Activated gamma-delta T cell treated with anti-CD3 and anti-CD28 coated beads, Interleukin-2, amount 50 U/mL, for 16 hours (primary cell): Measurements from ENCODE around the gene MAPKAPK2.
A peak's percentile ranks its signal among the peaks of the same experiment; 100 is the strongest.
"Not testable (repeated sequence)": the region's sequence is repeated elsewhere in the genome, so short reads cannot be mapped to it uniquely, and the experiment has no call there.

Experiments
- DNase-seq: peaks from one replicate; pipeline ENCODE4 v3.0.0-alpha.2; 2020; ENCODE audit warnings: low read depth

Gene MAPKAPK2

GRCh38 chr1:206742719-206743383 is 58.1 kb downstream of the MAPKAPK2 start:
- DNase-seq, result no peak

DNA sequence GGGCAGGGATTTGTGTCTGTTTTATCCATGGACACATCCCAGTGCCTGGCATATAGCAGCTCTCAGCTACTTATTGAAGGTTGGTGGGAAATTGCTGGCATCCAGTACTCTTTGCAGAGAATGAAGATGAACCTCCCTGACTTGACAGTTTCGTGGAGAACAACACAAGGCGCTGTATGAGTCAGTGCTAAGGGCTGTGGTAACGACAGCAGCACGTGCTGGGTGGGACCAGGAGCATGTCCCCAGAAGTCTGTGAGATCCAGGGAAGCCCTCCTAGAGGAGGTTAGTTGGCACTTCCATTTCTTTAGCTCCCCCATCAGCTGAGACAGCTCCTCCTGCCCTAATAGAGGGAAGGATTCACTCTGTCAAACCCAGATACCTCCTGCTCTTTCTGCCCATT is 60.0 kb downstream of the MAPKAPK2 start:
- no peak for DNase-seq

DNA sequence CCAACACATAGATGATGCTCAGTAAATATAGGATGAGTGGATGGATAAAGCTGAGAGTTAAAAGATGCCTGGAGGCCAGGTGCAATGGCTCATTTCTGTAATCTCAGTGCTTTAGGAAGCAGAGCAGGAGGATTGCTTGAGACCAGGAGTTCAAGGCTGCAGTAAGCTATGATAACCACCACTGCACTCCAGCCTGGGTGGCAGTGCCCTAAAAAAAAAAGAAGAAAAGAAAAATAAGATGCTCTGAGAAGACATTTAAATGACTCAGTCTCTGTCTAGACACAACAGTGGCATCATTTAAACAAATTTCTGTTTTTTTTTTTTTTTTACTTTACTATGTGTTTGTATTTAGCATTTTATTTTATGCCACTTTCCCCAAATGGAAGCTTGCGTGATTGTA is 60.6 kb downstream of the MAPKAPK2 start:
- no peak for DNase-seq

DNA sequence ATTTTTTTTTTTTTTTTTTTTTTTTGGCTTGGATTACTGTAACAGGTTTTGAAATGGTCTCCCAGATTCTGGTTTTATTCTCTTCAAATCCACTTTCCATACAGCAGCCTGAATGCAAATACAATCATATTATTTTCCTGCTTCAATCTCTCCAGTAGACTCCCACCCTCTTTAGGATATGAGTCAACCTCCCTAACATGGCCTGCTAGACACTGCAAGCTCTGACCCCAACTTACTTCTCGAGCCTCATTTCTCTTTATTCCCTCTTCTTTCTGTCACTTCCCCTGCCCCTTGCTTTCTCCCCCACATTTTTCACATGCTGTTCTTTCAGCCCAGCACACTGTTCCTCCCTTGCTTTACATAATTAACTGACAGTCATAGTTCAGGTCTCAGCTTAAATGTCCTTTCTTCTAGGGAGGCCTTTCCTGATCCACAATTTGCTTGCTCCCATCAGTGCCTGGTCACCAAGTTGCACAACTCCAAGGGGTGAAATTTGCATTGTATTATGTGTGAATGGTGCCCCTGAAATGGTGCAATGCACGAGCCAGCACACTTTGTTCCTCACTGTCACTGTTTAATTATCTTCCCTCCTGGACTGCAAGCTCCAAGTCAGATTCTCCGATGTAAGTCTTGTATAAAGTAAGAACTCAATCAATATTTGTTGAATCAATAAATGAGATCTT is 63.8 kb downstream of the MAPKAPK2 start:
- no peak for DNase-seq

- no peak for DNase-seq
These were observed 67.2 kb downstream of the MAPKAPK2 start for GRCh38 chr1:206751891-206752290.

DNA sequence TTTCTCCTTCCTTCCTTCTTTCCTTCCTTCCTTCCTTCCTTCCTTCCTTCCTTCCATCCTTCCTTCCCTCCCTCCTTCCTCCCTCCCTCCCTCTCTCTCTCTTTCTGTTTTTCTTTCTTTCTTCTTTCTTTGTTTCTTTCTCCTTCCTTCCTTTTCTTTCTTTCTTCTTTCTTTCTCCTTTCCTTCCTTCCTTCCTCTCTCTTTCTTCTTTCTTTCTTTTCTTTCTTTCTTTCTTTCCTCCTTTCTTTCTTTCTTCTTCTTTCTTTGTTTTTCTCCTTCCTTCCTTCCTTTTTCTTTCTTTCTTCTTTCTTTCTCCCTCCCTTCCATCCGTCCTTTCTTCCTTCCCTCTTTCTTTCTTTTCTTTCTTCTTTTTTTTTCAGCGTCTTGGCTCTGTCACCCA is 67.8 kb downstream of the MAPKAPK2 start:
- no peak for DNase-seq

DNA sequence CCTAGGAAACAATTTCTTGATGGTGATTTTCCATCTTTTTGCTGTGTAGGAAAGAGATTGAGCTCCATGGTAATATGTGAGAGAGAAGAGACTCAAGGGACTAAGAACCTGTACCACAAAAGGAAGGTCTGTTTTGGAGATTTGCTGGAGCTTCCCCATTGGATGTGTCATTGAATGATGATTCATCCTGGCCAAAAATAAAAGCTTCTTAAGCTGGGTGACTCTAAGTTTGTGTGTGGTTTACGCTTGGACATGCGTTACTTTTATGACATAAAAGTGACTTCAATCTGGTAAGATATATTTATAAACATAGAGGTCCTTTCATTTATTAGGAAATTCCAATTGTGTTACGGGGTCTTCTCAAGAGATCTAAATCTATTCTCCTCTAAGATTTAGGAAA is 68.4 kb downstream of the MAPKAPK2 start:
- DNase-seq, result no peak

DNA sequence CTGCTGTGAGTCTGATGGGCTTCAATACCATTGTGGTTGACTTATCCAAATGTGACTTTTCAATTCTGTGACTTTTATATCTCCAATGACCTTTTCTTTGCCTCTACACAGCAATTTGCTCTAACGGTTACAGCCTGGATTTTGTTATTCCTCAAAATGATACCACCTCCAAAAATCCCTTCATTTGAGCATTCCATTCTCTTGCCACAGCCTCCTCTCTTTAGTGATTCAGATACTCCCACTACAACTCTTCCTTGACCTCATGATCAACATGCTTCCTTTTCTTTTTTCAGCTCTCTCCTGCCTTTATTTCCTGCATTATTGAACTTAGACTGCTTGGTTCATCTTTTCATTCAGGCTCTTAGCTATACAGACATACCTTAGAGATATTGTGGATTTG is 69.3 kb downstream of the MAPKAPK2 start:
- DNase-seq, result no peak

DNA sequence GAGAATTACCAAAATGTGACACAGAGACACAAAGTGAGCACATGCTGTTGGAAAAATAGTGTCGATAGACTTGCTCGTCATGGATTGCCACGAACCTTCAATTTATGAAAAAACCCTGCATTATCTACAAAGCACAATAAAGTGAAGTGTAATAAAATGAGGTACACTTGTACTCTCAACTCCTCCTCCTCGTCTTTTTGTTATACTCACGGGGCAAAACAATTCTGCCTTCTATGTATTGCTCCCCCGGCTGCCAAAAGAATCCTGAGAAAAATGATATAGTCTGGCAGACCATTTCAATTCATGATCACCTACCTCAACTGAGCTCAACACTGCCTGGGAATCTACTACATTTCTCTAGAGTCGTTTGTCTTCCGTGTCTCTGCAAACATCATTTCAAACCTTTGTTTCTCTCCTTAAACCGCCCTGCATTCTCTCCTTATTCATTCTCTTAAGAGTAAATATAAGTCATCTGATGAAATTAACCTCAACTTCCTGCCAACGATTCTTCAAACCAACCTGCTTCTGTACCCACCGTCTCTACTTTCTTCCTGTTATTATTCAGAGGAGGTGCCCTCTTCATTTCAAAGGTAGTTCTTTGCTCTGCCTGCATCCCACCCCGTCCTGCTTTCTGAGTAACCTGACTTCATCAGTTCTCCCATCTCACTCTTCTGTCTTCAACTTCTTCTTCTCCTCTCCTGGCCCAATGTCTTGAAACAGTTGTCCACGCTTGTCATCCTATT is 73.0 kb downstream of the MAPKAPK2 start:
- DNase-seq, result no peak

DNA sequence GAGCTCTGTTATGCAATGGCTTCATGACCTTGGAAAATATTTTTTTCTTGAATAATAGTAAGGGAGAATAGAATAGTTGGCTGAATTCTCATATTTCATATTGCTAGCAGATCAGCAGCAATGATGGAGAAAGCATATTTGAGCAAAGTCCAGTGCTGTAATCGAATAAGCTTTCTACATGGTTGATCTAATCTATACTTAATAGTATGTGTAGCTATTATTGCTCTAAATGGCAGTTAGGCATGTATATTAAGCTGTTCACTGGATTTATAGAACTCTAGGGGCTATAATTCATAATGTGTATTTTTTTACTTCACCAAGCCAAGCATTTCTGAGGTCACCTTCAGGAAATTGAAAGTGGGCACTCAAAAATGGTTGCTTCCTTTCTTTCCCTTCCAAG is 75.9 kb downstream of the MAPKAPK2 start:
- no peak for DNase-seq

GRCh38 chr1:206761159-206761768 is 76.6 kb downstream of the MAPKAPK2 start:
- DNase-seq, result no peak

- not testable (repeated sequence) for DNase-seq
These were observed 78.1 kb downstream of the MAPKAPK2 start for GRCh38 chr1:206762741-206763364.

DNA sequence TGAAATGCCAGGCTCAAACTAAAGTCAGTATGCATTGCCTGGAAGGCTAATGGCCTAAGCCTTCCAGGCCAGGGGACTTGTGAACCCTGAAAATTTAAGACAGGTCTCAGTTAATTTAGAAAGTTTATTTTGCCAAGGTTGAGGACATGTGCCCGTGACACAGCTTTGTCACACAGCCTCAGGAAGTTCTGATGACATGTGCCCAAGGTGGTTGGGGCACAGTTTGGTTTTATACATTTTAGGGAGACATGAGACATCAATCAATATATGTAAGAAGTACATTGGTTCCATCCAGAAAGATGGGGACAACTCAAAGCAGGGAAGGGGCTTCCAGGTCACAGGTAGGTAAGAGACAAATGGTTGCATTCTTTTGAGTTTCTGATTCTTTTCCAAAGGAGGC is 81.1 kb downstream of the MAPKAPK2 start:
- not testable (repeated sequence) for DNase-seq

DNA sequence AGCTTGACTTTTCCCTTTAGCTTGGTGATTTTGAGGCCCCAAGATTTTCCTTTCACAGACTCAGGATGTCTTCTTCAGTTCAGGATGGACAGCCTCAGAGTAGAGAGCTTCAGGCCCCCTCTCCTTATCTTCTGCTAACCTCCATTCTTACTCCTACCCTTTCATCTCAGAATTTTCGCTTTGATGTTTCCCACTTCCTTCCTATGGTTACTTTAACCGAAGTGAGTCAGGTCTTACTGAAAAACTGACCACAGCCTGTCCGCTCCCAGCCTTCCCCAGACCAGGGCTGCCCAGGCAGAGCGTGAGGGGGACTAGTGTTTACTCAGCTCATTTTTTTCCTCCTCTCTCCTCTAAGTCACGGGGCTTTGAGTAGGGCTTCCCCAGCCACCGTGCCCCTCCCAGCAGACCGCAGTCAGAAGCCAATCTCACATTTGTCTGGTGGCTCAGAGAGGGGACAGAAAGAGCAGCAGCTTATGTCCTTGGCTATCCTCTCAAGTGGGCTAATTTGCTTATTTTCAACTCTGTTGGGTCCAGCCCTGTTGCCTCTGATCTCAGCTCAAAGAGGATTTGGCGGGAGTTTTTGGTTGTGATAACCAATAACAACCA is 81.6 kb downstream of the MAPKAPK2 start:
- DNase-seq, result peak; percentile 51

DNA sequence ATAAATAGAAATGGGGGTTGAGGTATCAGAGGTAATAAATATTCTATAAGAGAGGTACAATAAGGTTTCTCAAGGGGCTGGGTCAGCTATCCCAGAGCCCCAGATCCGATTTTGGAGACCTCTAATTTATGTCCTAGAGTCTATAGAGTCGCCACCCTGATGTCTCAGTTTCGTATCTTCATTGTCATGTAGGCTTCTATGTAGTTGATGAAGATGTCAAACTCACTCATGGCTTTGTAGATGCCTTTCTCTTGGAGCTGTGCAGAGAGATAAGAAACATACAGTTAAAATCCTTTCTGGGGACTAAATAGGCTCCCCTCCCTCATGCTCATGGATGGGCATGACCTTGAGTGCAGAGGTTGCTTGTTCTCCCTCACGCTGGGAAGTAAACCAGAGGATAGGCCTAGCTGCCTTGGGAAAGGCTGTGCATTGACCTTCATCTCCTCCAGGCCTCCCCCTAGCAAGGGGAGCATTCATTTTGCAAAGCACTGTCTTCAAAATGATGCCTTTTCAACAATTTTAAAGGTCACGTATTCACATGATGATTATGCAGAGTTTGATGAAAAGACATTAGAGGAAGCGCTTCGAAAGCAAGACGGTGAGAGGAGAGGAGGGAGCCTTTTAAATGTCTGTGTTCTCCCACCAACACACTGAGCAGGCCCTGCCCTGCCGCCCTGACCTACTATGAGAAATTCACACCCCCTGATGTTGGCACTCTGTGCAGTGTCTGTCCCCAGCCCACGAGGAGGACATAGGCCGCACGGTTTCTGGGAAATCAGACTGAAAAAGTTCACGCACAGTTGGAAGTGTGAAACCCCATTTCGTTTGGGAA is 84.0 kb downstream of the MAPKAPK2 start:
- DNase-seq, result no peak

DNA sequence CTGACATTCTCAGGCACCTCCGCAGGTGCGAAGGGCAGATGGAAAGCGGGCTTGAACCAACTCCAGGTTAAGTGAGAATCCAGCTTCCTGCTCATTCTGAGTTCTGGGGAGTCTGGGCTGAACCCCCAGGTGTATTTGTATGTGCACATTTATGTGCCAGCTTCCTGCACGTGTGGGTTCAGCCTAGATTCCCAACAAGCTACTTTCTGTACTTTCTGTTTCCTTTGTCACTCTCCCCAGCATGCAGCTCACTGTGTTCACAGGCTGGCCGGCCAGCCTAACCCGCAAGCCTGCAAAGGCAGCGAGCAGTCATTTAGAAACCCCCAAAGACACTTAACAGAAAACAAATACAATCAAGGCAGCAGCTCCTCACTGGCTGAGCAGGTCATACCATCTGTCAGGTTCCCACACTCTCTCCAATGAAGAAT is 84.6 kb downstream of the MAPKAPK2 start:
- DNase-seq, result no peak

- no peak for DNase-seq
These were observed 86.0 kb downstream of the MAPKAPK2 start, which contains the start of gene IL19 for GRCh38 chr1:206770531-206771337. Gene IL19, plus strand, starts transcription at chr1:206770773. Its CDS starts 65,890 bp downstream, at chr1:206836663.

DNA sequence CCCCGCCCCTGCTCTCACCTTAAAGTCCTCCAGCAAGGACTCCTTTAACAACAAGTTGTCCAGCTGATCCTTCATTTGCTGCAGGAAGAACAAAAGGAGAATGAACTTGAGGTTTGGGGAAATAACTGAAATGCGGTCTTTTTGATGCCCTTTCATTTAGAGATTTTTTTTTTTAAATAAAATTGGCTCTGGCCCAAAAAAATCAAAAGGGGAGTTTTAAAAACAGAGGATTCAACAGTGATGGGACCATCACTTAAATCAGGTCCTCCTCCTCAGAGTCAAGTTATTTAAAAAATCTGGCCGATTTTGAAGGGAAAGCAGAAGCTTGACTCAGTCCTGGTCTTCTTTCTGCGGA is 86.6 kb downstream of the MAPKAPK2 start:
- no peak for DNase-seq

DNA sequence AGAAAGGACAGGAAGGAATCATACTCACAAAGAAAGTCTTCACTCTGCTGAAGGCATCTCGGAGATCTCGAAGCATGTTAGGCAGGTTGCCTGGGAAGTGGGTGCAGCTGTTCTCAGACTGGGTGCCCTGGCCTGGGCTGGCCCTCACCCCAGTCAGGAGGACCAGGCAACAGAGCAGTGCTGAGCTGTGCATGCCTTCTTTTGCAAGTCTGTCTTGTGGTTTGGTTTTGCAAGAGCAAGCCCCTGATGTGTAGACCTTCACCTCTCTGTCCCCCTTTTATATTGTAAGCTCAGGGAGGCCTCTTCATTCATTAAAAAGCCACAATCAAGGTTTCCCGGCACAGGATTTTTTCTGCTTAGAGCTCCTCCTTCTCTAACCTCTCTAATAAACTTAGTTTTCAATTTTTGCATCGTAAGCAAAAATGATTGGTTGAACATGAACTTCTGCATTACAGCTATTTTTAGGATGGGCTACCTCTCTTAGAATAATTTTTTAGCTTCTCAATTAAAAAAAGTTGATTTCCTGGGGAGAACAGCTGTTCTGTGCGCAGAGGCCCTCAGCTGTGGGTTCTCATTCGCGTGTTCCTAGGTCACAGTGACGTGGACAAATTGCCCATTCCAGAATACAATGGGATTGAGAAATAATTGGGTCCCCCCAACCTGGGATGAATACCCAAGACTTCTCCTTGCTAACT is 87.7 kb downstream of the MAPKAPK2 start, which contains the start of gene IL10:
Gene IL10 (minus strand): TSS at position 252 of the 695 bp plus-strand sequence. CDS start 59 bp downstream, at position 193.
- no peak for DNase-seq
